ENCODE data around the gene PMPCA.
A peak's percentile ranks its signal among the peaks of the same experiment; 100 is the strongest.

Gene PMPCA

GRCh38 chr9:136400038-136400834 is 10.2 kb upstream of the PMPCA start, which contains the start of gene SNAPC4 (continued):
- TF ChIP-seq ZNF501 (tag by site-specific recombination; IDR thresholded peaks at IDR 0.05) (peak; percentile 37; the same call in 1 of the 2 replicates), ZNF37A (tag by site-specific recombination; IDR thresholded peaks at IDR 0.05) (no peak), ZNF530 (tag by site-specific recombination; IDR thresholded peaks at IDR 0.05; ENCODE audit: low read depth) (no peak)

- H3K4me3 ChIP-seq (ENCODE audit: low read depth, low read length): no peak overlapping the region
- ChIA-PET POLR2A (interaction anchor here (1.2 to 2.6 kb wide), 6 partner anchors 8 to 38 kb away, joined by 4 to 15 read pairs (median 7); no protein-coding TSS in a partner anchor), CTCF (interaction anchor here (0.5 to 2.6 kb wide), 32 partner anchors 8 to 878 kb away, joined by 3 to 28 read pairs (median 3); partner anchors contain the start of genes DNLZ, ENTR1 and PMPCA)
- H3K27ac ChIP-seq (ENCODE audit: extremely low read depth, low read depth, low read length): no peak overlapping the region
- peak; percentile 96 for TF ChIP-seq ZNF600 (tag by site-specific recombination; IDR thresholded peaks at IDR 0.05)
- TF ChIP-seq ZNF544 (tag by site-specific recombination; IDR thresholded peaks at IDR 0.05): no peak
- H3K36me3 ChIP-seq (ENCODE audit: control insufficient read depth in 2 of 2, insufficient read depth in 1 of 2, low read length in 2 of 2): peaks cover 9 to 72% of the 10 kb centered on the region in 2 experiments
- no peaks in the 10 kb centered on the region for H3K4me1 ChIP-seq (ENCODE audit: control insufficient read depth, insufficient read depth, low read length)
- H3K9me3 ChIP-seq (ENCODE audit: control insufficient read depth, insufficient read depth, low read depth, low read length): no peaks in the 10 kb centered on the region
These were observed 9.1 kb upstream of the PMPCA start for GRCh38 chr9:136401173-136401922.

- TF ChIP-seq ZNF596 (tag by site-specific recombination; IDR thresholded peaks at IDR 0.05) (no peak), ZNF391 (tag by site-specific recombination; IDR thresholded peaks at IDR 0.05; ENCODE audit: borderline replicate concordance, low read depth) (no peak), ZBTB21 (tag by site-specific recombination; IDR thresholded peaks at IDR 0.05) (no peak), ZNF513 (tag by site-specific recombination; IDR thresholded peaks at IDR 0.05) (no peak), ZNF140 (tag by site-specific recombination; IDR thresholded peaks at IDR 0.05) (no peak)
- H3K4me3 ChIP-seq (ENCODE audit: low read depth, low read length): no peak overlapping the region
- ChIA-PET POLR2A (interaction anchor here (1.2 to 2.6 kb wide), 5 partner anchors 12 to 39 kb away, joined by 4 to 15 read pairs (median 8); no protein-coding TSS in a partner anchor), CTCF (interaction anchor here (0.7 to 2.6 kb wide), 11 partner anchors 7 to 778 kb away, joined by 3 to 28 read pairs (median 7); partner anchors contain the start of genes DNLZ, ENTR1 and PMPCA)
- no peaks in the 10 kb centered on the region for H3K9me3 ChIP-seq (ENCODE audit: control insufficient read depth, insufficient read depth, low read depth, low read length)
- no peak overlapping the region for H3K27ac ChIP-seq (ENCODE audit: extremely low read depth, low read depth, low read length)
- peaks cover 13 to 70% of the 10 kb centered on the region in 2 experiments for H3K36me3 ChIP-seq (ENCODE audit: control insufficient read depth in 2 of 2, insufficient read depth in 1 of 2, low read length in 2 of 2)
- H3K4me1 ChIP-seq (ENCODE audit: control insufficient read depth, insufficient read depth, low read length): no peaks in the 10 kb centered on the region
These were observed 8.4 kb upstream of the PMPCA start for GRCh38 chr9:136402067-136402466.

GRCh38 chr9:136403538-136403914 is 6.9 kb upstream of the PMPCA start:
- H3K27ac ChIP-seq (ENCODE audit: extremely low read depth, low read depth, low read length): no peak overlapping the region
- no peak overlapping the region for H3K4me3 ChIP-seq (ENCODE audit: low read depth, low read length)
- peaks cover 10 to 69% of the 10 kb centered on the region in 2 experiments; a peak in 2 of 3 replicates for H3K36me3 ChIP-seq (ENCODE audit: control insufficient read depth in 2 of 2, insufficient read depth in 1 of 2, low read length in 2 of 2)
- H3K4me1 ChIP-seq (ENCODE audit: control insufficient read depth, insufficient read depth, low read length): no peaks in the 10 kb centered on the region
- ChIA-PET POLR2A (no interaction called here), CTCF (interaction anchor here (0.6 kb wide), 1 partner anchor 40 kb away, joined by 3 read pairs; the partner anchor contains the start of gene DNLZ)
- TF ChIP-seq ZBTB7A (tag by site-specific recombination; IDR thresholded peaks at IDR 0.05; ENCODE audit: low read depth): no peak
- TF ChIP-seq ZNF335 (tag by site-specific recombination; conservative IDR thresholded peaks at IDR 0.05): no peak
- peak; percentile 96 for TF ChIP-seq ZIC2 (tag by site-specific recombination; IDR thresholded peaks at IDR 0.05)
- no peak for TF ChIP-seq ZNF530 (tag by site-specific recombination; IDR thresholded peaks at IDR 0.05; ENCODE audit: low read depth)
- TF ChIP-seq ZNF366 (tag by site-specific recombination; conservative IDR thresholded peaks at IDR 0.05): no peak
- 0 out of 2 replicates have a peak, but pooled peaks have one; percentile 38 for TF ChIP-seq GLIS1 (tag by site-specific recombination; IDR thresholded peaks at IDR 0.05)
- TF ChIP-seq ZNF148 (tag by site-specific recombination; IDR thresholded peaks at IDR 0.05; ENCODE audit: borderline replicate concordance): no peak
- no peaks in the 10 kb centered on the region for H3K9me3 ChIP-seq (ENCODE audit: control insufficient read depth, insufficient read depth, low read depth, low read length)
